HUES6 (cell line): ENCODE data around the gene TTLL7.

ENCODE experiments used
- H3K27ac ChIP-seq: 2 replicates; pipeline ENCODE4 v1.7.0; 2013; ENCODE audit warnings: low read depth, mild to moderate bottlenecking, low read length, inconsistent platforms
- H3K27me3 ChIP-seq: 2 replicates; pipeline ENCODE4 v1.6.1; 2013; ENCODE audit warnings: low read length; ENCODE audit not compliant: control insufficient read depth, insufficient read depth
- H3K36me3 ChIP-seq: 2 replicates; pipeline ENCODE4 v1.6.1; 2013; ENCODE audit warnings: low read length; ENCODE audit not compliant: control insufficient read depth, insufficient read depth
- H3K4me1 ChIP-seq: 2 replicates; pipeline ENCODE4 v1.6.1; 2013; ENCODE audit warnings: low read length; ENCODE audit not compliant: control insufficient read depth, insufficient read depth
- H3K4me3 ChIP-seq: 2 replicates; pipeline ENCODE4 v1.5.1; 2013; ENCODE audit warnings: low read depth, low read length
- H3K9ac ChIP-seq: one replicate; pipeline ENCODE4 v1.6.1; 2013; ENCODE audit warnings: mild to moderate bottlenecking, low read length
- H3K9me3 ChIP-seq: 2 replicates; pipeline ENCODE4 v1.6.1; 2013; ENCODE audit warnings: low read depth, low read length; ENCODE audit not compliant: control insufficient read depth, insufficient read depth

TTLL7 gene

GRCh38 chr1:83818916-83819315 lies 180.0 kb downstream of the TTLL7 start:
- Histone ChIP-seq H3K9me3 (0 out of 2 replicates have a peak, but pooled peaks cover 2% of the 10 kb centered on the region), H3K4me3 (no peak overlapping the region), H3K27ac (no peak overlapping the region), H3K27me3 (no peaks in the 10 kb centered on the region), H3K36me3 (no peaks in the 10 kb centered on the region), H3K4me1 (no peaks in the 10 kb centered on the region), H3K9ac (no peak overlapping the region)

DNA sequence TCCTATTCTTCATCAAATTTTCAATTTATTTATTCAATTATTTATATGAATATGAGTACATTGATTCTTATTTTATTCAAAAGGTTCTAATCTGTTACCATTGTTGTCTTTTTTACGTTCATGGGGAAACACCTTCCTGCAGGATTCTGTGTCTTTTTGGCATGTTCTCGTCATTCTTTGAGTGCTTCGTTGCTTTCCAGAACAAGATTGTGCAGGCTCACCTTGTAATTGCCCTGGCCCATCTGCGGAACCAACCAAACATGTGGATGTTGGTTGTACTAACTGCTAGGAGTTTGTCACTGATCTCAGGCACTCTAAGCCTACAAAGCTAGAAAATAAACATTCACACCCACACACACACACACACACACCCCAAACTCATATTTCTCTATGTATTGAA lies 182.1 kb downstream of the TTLL7 start:
- no peaks in the 10 kb centered on the region for H3K9me3 ChIP-seq
- H3K36me3 ChIP-seq: no peaks in the 10 kb centered on the region
- H3K9ac ChIP-seq: no peak overlapping the region
- H3K27me3 ChIP-seq: no peaks in the 10 kb centered on the region
- H3K4me3 ChIP-seq: no peak overlapping the region
- no peaks in the 10 kb centered on the region for H3K4me1 ChIP-seq
- H3K27ac ChIP-seq: no peak overlapping the region

- Histone ChIP-seq H3K27me3 (no peaks in the 10 kb centered on the region), H3K4me3 (no peak overlapping the region), H3K36me3 (no peaks in the 10 kb centered on the region), H3K9ac (no peak overlapping the region), H3K27ac (no peak overlapping the region), H3K9me3 (no peaks in the 10 kb centered on the region), H3K4me1 (no peaks in the 10 kb centered on the region)
Observed at GRCh38 chr1:83815330-83815729, 183.6 kb downstream of the TTLL7 start.
